Mucosa of gallbladder (tissue), 1 donor: ENCODE data around the gene FAM20A. TPM values are rescaled to one million over a fixed set of nuclear protein-coding genes. Genes with fewer than 3 reads are reported as not detected.
"Not testable (repeated sequence)": the region's sequence is repeated elsewhere in the genome, so short reads cannot be mapped to it uniquely, and the experiment has no call there.

Experiments
- DNase-seq: peaks from one replicate; pipeline ENCODE4 v3.0.0-alpha.2; 2020; ENCODE audit warnings: low spot score
- total RNA-seq: library from RNA; stranded (reverse); gene quantifications from one replicate; pipeline ENCODE4 v1.2.1, GENCODE V29; 2021
- donor health status: DM: no; HTN: no; CAD: no.

The FAM20A gene
- total RNA-seq, 1 donor from 2014 or later, result 7.4 TPM

DNA sequence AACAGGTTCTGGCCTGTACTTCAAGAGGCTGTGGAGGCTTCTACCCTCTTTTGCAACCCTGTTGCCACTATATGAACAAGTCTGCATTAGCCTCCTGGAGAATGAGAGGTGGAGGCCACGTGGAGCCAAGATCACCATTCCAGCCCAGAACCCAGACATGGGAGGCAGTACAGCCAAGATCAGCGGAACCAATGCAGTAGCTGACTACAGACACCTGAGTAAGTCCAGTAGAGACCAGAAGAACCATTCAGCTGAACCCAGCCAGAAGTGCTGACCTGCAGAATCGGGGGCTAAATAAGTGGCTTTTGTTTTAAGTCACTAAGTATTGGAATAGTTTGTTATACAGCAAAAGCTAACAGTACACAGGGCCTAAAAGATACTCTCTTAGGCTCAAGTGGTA is 12.1 kb downstream of the FAM20A start:
- DNase-seq, result no peak

DNA sequence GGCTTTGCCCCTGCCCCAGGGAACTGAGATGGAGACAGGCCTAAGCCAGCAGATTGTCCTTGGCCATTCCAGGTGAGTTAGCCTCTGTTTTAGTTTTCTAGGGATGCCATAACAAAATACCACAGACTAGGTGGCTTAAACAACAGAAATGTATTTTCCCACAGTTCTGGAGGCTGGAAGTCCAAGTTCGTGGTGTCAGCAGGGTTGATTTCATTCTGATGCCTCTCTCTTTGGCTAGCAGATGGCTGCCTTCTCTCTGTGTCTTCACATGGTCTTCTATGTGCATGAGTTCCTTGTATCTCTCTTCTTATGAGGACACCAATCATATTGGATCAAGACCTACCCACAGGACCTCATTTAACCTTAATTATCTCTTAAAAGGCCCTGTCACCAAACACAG is 12.8 kb downstream of the FAM20A start:
- no peak for DNase-seq

DNA sequence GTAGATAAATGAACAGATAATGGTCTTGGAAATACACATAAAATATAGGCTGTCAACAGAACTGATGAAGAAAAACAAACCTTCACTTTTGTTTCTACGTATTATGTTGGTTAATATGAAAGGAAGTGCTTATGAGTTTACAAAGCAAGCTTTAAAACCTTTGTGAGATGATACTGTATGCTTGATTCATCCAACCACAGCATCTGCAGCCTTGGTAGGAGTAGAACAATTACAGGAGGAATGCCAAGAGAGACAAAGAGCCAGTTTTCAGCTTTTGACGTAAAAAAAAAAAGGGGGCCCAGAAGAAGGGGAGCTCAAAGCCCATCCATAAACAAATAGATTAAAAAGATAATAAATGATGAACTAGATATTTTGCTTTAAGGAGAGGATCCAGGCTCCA is 13.3 kb downstream of the FAM20A start:
- DNase-seq, result no peak

DNA sequence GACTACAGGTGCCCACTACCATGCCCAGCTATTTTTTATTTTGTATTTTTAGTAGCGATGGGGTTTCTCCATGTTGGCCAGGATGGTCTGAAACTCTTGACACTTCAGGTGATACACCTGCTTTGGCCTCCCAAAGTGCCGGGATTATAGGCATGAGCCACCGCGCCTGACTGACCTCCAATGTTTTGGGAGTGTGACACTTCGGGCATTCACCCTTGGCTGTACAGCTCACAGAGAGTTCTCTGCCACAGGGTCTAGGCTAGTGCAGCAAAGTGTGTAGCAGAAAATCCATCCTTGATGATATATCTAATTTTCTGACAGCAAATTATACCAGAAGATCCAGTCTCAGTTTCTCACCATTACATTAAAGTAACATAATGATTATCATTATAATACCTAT is 14.1 kb downstream of the FAM20A start:
- no peak for DNase-seq

DNA sequence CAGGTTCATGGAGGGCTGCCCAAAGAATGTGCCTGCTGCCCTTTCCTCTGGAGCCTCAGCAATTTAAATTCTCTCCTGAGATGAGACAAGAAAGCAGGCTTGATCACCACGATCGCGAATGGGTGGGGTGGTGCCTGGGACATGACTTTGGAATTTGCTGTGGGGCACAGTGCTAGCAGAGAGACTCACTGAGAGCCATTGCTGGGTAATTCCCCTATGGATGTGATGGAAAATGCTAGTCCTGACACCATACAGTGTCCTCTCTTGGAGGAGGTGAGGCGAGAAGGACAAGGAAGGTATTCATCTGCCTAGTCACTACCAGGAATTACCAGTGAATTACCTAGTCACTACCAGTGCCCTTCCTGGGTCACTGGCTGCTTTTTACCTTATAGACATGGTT is 15.5 kb downstream of the FAM20A start:
- DNase-seq, result no peak

DNA sequence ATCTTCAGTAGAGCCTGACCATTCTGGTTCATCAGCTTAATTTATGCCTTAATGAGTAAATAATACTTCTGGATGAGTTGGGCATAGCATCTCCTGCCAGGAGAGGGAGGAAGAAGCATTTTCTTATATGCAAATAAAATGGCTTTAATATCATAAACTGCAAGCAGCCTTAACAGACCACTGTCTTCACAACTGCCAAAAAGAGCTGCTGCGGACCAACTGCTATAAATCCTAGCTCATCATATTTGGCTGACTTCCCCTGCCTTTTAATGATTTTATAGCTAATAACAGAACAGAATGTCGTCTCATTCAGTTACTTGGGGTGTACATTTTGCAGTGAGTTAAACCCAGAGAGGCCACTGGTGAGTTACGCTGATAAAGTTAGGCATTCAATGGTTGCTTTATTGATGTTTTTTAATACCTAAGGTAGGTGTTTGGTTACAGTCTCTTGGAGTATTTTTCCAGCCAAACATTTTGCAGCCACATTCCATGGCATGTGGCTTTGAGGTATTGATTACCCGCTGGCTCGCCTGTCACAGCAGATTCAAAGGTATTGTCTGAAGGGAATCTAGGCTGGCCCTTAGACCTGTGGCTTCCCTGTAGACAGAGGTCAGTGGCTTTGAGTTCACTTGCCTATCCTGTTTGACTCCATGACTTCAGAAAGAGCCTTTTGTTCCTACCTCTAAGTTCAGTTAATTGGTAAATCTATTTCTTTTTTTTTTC is 16.4 kb downstream of the FAM20A start:
- DNase-seq, result peak; percentile 77

DNA sequence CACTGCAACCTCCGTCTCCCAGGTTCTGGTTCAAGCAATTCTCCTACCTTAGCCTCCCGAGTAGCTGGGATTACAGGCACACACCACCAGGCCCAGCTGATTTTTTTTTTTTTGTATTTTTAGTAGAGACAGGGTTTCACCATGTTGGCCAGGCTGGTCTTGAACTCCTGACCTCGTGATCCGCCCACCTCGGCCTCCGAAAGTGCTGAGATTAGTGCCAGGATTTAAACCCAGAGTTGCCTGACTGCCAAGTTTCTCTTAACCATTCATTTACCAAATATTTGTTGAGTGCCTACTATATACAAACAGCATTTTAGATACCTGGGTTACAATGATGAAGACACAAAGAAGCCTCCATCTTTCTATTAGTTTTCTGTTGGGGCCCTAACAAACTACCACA is 18.3 kb downstream of the FAM20A start:
- DNase-seq, result not testable (repeated sequence)

DNA sequence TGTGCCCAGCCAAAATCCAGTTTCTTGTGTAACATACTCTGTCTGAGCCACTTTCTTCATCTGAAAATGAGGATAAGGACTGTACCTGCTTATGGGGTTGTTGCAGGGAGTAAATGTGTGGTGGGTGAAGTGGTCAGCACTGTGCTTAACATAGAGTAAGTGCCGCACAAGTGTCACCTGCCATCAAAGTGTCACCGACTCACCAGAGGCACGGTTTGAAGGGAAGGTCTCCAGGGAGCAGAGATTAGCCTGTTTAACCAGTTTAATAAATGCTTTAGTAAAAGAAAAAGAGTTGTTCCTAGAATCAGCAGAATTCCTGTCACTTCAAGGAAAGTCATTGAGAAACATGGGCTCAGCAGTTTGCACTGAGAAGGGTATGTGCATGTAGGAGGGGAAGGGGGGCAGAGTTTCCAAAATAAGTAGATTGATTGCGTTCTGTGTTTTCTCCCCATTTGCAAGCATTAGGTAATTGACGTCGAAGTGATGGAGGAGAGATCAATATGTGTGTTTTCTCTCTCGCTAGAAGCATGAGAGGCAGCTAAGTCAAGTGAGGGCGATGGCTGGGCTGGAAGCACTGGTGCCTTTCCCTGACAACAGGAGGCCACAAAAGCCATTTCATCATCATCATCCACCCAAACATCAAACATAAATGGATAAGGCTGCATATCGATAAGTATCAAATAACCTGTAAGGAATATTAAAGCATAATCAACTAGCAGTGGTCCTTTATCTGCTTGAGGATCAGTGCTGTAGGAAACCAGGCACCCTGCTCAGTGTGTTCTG is 19.1 kb downstream of the FAM20A start:
- DNase-seq, result no peak

DNA sequence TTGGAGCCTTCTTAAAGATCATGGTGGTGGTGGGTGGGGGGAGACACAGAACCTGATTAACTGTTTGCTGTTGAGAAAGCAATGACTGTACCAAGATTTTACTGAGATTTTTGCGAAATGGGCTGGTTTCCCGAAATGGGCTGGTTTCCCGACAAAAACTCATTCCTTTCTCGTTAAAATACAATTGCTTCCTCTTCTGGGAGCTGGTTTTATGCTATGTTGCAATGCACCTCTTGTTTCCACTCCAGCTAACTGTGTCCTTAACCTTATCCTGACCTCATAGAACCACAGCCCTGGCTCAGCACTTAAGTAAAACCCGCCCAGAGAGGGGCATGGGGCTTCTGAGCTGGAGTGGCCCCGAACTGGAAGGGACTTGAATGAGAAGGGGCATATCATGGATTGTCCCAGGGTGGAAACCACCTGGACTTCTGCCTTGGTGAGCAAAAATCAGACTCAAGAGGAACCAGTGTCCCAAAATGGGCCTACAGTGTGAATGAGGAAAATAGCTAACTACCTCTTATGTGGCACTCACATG is 20.9 kb downstream of the FAM20A start:
- no peak for DNase-seq

DNA sequence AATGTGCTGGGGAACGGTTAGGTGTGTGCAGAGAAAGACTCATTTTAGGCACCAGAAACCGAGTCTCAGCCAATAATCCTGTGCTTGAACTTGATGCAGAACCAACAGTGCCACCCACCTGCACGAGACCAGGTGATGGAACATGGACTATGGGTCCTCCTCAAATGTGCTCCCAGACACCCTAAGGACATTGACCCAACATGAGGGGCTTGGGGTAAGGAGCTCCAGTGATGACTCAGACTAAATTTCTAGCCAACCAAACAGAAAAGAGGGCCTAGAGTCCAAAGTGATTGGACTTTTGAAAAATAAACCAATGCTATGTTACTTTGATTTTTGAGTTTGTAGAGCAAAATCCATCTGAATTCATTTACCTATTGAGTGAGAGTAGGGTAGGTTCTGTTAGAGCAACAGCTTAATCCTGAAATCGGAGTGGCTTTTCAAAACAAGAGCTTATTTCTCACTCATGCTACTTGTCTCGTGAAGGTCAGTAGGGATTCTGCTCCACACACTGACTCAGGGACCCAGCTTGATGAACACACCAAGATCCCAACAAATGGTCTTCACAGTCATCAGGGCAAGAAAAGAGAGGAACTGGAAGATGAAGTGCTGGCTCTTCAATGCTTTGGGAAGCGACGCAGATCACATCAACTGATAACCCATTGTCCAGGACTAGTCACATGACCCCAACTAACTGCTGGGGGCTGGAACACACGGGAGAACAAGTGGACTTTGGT is 21.8 kb downstream of the FAM20A start:
- no peak for DNase-seq

DNA sequence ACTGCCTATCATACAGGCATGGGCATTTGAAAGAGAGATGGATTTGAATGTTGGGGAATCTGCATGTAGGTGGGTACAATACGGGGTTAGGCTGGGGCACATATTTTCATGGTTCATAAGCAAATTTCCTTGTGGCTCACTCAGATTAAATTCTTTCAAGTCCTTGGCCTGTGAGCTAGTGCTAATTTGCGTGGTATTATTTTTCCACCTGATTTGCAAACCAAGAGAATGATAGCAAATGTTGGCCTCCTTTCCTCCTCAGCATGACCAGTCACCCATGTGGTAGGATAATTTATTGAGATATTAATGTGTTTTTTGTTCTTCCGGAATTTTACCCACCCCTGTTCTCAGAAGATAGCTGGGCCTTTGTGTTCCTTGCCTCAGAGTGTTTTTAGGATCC is 22.9 kb downstream of the FAM20A start:
- DNase-seq, result no peak

DNA sequence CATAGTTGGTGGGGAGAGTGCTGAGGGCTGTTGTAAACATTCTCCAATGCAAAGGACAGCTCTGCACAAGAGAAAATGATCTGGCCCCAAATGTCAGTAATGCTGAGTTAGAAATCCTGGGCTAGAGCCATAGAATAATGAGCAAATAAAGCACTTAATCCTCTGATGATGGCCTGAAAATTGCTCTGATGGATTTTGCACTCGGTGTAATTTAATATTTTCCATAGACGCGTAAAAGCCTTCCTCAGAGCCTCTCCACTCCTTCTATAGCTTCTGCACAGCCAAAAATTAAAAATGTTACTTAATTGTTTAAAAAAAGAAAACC is 23.7 kb downstream of the FAM20A start:
- DNase-seq, result no peak

DNA sequence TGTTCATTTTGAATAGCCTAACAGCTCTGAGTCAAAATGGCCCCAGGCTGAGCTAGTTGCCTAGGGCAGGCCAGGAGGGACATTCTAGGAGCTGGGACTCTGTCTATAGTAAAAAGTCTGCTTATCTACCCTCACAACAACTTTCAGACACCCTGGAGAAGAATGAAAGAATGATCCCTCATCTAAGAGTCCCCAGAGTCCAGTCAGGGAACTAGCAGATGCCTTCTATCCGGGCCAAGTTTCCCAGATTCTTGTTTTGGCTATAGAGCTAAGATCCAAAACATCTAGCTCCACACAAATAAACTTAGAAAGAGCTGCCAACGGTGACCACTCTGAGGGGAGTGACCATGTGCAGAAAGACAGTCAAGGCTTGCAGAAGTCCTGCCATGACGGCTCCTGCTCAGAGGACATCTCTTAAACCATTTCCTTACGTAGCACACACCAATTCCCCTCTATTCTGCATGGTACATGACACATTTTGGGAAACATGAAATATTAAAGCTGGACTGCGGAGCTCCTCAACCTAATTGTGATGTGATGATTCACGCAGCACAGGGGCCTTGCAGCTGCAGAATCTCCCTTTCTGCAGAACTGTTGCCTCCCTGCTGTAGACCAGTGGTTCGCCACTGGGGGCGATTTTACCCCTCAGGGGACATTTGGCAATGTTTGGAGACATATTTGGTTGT is 24.2 kb downstream of the FAM20A start:
- no peak for DNase-seq

DNA sequence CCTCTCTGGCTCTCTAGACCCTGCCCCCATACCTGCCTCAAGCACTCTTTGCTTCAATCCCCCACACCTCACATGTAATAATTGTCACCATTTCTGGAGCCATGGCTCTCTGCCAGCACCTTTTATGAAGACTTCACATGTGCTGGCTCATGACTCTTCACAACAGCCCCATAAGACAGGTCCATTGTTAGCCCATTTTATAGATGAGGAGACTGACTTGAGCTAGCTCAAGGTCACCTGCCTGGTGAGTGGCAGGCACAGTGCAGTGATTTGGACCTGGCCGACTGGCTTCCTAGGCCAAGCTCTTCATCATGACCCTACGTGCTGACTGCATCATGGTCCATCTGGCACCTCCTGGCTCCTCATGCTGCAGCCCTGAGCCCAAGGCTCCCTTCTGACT is 25.0 kb downstream of the FAM20A start:
- DNase-seq, result no peak

DNA sequence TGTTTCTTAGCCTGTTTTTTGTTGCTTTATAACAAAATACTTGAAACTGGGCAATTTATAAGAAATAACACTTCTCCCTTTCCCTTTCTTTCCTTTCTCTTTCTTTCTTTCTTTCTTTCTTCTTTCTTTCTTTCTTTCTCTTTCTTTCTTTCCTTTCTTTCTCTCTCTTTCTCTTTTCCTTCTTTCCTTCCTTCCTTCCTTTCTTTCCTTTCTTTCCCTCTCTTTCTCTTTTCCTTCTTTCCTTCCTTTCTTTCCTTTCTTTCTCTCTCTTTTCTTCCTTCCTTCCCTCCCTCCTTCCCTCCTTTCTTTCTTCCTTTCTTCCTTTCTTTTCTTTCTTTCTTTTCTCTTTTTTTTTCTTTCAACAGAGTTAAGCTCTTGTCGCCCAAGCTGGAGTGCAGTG is 27.8 kb downstream of the FAM20A start:
- no peak for DNase-seq

DNA sequence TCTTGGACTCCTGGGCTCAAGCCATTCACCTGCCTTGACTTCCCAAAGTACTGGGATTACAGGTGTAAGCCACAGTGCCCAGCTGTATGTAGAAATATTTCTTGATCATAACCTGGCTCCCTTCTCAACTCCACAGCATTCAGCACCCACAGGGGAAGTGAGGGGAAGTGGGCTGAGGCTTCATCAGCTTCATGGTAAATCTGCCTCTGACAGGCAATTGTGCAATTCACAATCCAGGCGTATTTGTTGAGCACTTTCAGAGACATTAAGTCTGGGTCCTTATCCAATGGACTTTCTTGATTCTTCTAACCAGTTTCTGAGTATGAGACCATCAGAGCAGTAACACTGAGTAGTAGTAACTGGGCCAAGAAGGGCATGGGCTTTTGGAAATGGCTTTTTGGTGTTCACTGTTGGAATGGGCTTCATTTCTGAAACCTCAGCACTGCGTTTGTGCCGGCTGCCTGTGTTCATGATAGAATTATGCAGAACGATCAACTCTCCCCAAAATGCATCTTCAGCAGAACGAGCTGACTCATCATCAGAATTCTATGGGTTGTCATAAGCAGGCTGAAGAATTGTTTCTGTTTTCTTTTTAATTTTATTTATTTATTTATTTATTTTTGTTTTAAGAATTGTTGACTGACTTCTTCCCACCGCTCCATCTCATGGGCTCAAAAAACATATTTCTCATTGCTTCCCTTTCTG is 28.9 kb downstream of the FAM20A start:
- no peak for DNase-seq

DNA sequence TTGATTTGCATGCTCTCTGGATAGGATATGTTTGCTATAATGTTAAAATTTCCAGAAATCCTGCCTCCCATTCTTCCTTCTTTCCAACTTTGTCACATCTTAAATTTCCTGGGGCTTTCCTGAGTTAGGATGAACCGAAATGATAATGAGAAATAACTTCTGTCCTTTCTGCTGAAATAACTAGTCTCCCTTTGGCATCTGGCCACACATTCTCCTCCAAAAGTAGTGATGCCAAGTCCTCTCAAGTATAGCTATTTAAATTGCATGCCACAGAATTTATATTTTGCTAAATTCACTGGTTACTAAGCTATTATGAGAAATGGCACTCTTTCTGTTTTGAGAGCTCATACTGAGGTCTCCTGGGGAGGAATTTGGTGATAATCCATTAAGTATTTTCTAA is 30.6 kb downstream of the FAM20A start:
- no peak for DNase-seq

DNA sequence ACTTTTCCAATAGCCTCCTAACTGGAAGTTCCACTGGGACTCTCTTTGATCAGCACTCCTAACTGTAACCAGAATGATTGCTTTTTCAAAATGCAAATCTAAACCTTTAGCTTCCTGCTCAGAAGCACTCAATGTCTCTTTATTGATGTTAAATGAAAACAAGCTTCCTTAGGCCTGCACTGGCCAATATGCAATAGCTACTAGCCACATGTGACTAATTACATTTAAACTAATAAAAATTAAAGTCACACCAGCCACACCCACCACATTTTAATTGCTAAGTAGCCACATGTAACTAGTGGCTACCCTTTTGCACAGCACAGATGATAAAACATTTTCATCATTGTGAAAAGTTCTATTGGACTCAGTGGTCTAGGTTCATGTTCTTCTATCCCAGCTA is 31.8 kb downstream of the FAM20A start:
- no peak for DNase-seq

DNA sequence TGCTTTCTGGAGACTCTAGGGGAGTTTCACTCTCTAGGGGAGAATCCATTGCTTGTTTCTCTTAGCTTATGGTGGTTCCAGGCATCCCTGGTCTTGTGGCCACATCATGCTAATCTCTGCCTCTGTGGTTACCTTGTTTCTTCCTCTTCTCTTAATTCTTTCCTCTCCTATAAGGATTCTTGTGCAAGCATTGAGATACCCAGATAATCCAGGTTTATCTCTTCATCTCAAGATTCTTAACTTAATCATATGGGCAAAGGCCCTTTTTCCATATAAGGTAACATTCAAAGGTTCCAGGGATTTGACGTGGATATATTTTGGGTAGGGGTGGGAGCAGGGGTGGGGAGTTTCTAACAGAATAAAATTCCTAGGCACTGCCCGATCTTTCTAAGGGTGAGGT is 32.6 kb downstream of the FAM20A start:
- DNase-seq, result no peak

DNA sequence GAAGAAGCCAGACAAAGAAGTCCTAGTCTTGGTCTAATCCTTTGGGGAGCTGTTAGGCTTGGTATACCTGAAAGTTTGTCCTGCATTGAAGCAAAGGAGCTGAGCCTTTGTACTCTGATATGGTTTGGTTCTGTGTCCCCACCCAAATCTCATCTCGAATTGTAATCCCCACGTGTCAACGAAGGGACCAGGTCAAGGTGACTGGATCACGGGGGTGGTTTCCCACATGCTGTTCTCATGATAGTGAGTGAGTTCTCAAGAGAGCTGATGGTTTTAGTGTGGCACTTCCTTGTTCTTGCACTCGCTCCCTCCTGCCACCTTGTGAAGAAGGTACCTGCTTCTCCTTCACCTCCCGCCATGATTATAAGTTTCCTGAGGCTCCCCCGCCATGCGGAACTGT is 33.6 kb downstream of the FAM20A start:
- no peak for DNase-seq

DNA sequence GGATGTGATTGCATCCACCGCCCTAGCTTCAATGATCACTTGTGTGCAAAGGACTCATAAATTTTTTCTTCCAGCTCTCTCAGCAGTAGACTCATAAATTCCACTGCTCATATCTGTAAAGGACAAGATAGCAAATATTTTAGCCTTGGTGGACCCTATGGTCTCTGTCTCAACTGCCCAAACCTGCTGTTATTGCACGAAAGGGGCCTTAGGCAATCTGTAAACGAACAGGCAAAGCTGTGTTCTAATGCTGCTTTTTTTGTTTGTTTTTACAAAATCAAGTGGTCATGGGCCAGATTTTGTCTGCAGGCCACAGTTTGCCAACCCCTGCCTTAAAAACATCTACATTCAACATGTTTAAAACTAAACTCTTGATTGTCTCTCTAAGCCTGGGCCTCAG is 34.1 kb downstream of the FAM20A start:
- no peak for DNase-seq

DNA sequence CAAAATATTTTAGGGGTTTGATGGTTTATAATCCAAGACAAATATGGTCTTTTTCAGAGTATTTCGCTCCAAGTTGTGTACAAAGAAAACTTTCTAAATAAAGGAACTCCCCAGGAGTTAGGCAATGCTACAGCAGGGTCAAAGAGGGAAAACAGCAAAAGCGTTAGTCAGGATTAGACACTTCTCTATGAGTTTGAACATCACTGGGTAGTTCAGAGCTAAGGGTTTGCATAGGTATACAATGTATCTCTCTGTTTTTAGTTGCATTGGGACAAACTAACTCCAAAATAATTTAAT is 34.8 kb downstream of the FAM20A start:
- no peak for DNase-seq
